NB4 (cell line): ENCODE measurements around the gene LSM6.

Source experiments
- CTCF ChIP-seq: IDR thresholded peaks from one replicate; pipeline ENCODE4 v1.5.1; 2012; ENCODE audit warnings: low read depth, low read length
- MYC ChIP-seq: IDR thresholded peaks from 2 replicates; pipeline ENCODE4 v1.6.1; 2011; ENCODE audit warnings: low read depth, low read length
- POLR2A ChIP-seq: IDR thresholded peaks from 2 replicates; pipeline ENCODE4 v1.6.1; 2011; ENCODE audit warnings: mild to moderate bottlenecking; ENCODE audit not compliant: insufficient read length; ENCODE audit errors: extremely low read depth

GRCh38 chr4:146134761-146135445, 40.6 kb upstream of the LSM6 start:
- no peak for TF ChIP-seq CTCF
- no peak for TF ChIP-seq POLR2A
- TF ChIP-seq MYC = no peak
